ENCODE measurements around the gene ESRRA. TPM values are rescaled to one million over a fixed set of nuclear protein-coding genes. Genes with fewer than 3 reads are reported as not detected.

The ESRRA gene
- total and polyA plus RNA-seq, 9 of the 15 experiments (the other 6 are each of a cell fraction or from before 2014, with no cell fraction given) = 0.27 to 89.7 (median 23.7) TPM

GRCh38 chr11:64337538-64338249, 32.4 kb downstream of the ESRRA start (continued):
- TF ChIP-seq TFAP4 (CRISPR knock-in tag; IDR thresholded peaks at IDR 0.05; ENCODE audit: borderline replicate concordance) (no peak; the same call in 1 of the 2 replicates), ADNP (tag; IDR thresholded peaks at IDR 0.05) (peak; percentile 92), ZFX (CRISPR knock-in tag; IDR thresholded peaks at IDR 0.05) (no peak), CBX1 (IDR thresholded peaks at IDR 0.05; ENCODE audit: low read depth) (0 out of 2 replicates have a peak, but pooled peaks have one; percentile 41), DACH1 (IDR thresholded peaks at IDR 0.05; ENCODE audit: partially characterized antibody) (peak; percentile 42), HDAC1 (IDR thresholded peaks at IDR 0.05) (0 out of 4 replicates have a peak, but pooled peaks of 1 of the 2 experiments have one; percentile 40), CEBPB (tag; IDR thresholded peaks at IDR 0.05) (peak; percentile 81), TRIM24 (IDR thresholded peaks at IDR 0.05) (peak in 1 of 2 experiments; percentile 60; a peak in 3 of 4 replicates), GTF2F1 (IDR thresholded peaks at IDR 0.05; ENCODE audit: low read depth, low read length) (no peak), MTA1 (IDR thresholded peaks at IDR 0.05; ENCODE audit: borderline replicate concordance) (0 out of 2 replicates have a peak, but pooled peaks have one; percentile 31), LEF1 (IDR thresholded peaks at IDR 0.05) (peak; percentile 27; the same call in 1 of the 2 replicates), ATF1 (CRISPR knock-in tag; IDR thresholded peaks at IDR 0.05) (no peak), ATF1 (tag; IDR thresholded peaks at IDR 0.05) (0 out of 2 replicates have a peak, but pooled peaks have one; percentile 33), ARNT (IDR thresholded peaks at IDR 0.05) (0 out of 4 replicates have a peak, but pooled peaks of 1 of the 2 experiments have one; percentile 27), KDM1A (IDR thresholded peaks at IDR 0.05) (peak; percentile 90 to 94), ZNF184 (CRISPR knock-in tag; IDR thresholded peaks at IDR 0.05) (no peak), BCOR (IDR thresholded peaks at IDR 0.05) (peak; percentile 99), TOE1 (IDR thresholded peaks at IDR 0.05; ENCODE audit: borderline replicate concordance) (no peak), TOE1 (CRISPR knock-in tag; IDR thresholded peaks at IDR 0.05; ENCODE audit: borderline replicate concordance, low read depth) (0 out of 2 replicates have a peak, but pooled peaks have one; percentile 50), ZBTB11 (CRISPR knock-in tag; IDR thresholded peaks at IDR 0.05) (no peak), PHF20 (IDR thresholded peaks at IDR 0.05; ENCODE audit: partially characterized antibody) (peak; percentile 65), HDAC2 (IDR thresholded peaks at IDR 0.05) (peak; percentile 93), CBX3 (IDR thresholded peaks at IDR 0.05; ENCODE audit: borderline replicate concordance in 1 of 2, low read length in 2 of 2) (peak in 1 of 2 experiments; percentile 54; a peak in 2 of 3 replicates)
